Keratinocyte (primary cell): ENCODE results near the gene ZNF407. TPM values are rescaled to one million over a fixed set of nuclear protein-coding genes. Genes with fewer than 3 reads are reported as not detected.

Experiments used
- DNase-seq: peaks from one replicate; pipeline ENCODE4 v3.0.0-alpha.2; 2011; ENCODE audit warnings: low read depth, missing footprints, low spot score
- FAIRE-seq: peaks from 2 replicates; lab custom pipeline; 2011; peaks lifted over from hg19 to GRCh38; lab: Jason Lieb, UNC
- H2AFZ ChIP-seq: 2 replicates; pipeline ENCODE4 v1.6.0; 2012; ENCODE audit warnings: low read length, control low read depth, inconsistent platforms; ENCODE audit not compliant: control insufficient read depth
- H3K27ac ChIP-seq: 2 replicates; pipeline ENCODE4 v1.5.1; 2011; ENCODE audit warnings: low read length; ENCODE audit not compliant: control insufficient read depth, insufficient read depth
- H3K27me3 ChIP-seq: 3 replicates; pipeline ENCODE4 v1.6.0; 2011; ENCODE audit warnings: low read length; ENCODE audit not compliant: control insufficient read depth, insufficient read depth; ENCODE audit errors: extremely low read depth
- H3K36me3 ChIP-seq, 2 experiments: 2 replicates in 1 of 2; 3 replicates in 1 of 2; pipeline ENCODE4 v1.5.1; 2011; ENCODE audit warnings: low read length in 2 of 2, mild to moderate bottlenecking in 1 of 2; ENCODE audit not compliant: control insufficient read depth in 2 of 2, insufficient read depth in 2 of 2; ENCODE audit errors: extremely low read depth in 1 of 2
- H3K4me1 ChIP-seq: 3 replicates; pipeline ENCODE4 v1.5.1; 2011; ENCODE audit warnings: low read length; ENCODE audit not compliant: control insufficient read depth, insufficient read depth; ENCODE audit errors: extremely low read depth
- H3K4me2 ChIP-seq: 3 replicates; pipeline ENCODE4 v1.6.0; 2011; ENCODE audit warnings: low read depth, low read length; ENCODE audit not compliant: control insufficient read depth, insufficient read depth; ENCODE audit errors: extremely low read depth
- H3K4me3 ChIP-seq, 3 experiments: fragments of 200-600 bp in 1 of 3; sonication (generic) in 1 of 3; 2 replicates in 2 of 3; 3 replicates in 1 of 3; pipeline ENCODE4 v1.5.1; 2011 to 2016; ENCODE audit warnings: low read length in 3 of 3, mild to moderate bottlenecking in 3 of 3, control low read depth in 2 of 3, inconsistent platforms in 1 of 3, low read depth in 1 of 3, mixed read lengths in 1 of 3, mixed run types in 1 of 3, moderate library complexity in 1 of 3; ENCODE audit not compliant: control insufficient read depth in 2 of 3, insufficient read depth in 2 of 3; ENCODE audit errors: extremely low read depth in 1 of 3
- H3K79me2 ChIP-seq: 2 replicates; pipeline ENCODE4 v1.6.0; 2012; ENCODE audit warnings: low read length; ENCODE audit not compliant: control insufficient read depth, insufficient read depth
- H3K9ac ChIP-seq: 3 replicates; pipeline ENCODE4 v1.6.0; 2011; ENCODE audit warnings: low read length; ENCODE audit not compliant: control insufficient read depth, insufficient read depth; ENCODE audit errors: extremely low read depth
- H3K9me1 ChIP-seq: 3 replicates; pipeline ENCODE4 v1.6.0; 2011; ENCODE audit warnings: low read length; ENCODE audit not compliant: control insufficient read depth, insufficient read depth; ENCODE audit errors: extremely low read depth
- H3K9me3 ChIP-seq: 2 replicates; pipeline ENCODE4 v1.5.1; 2012; ENCODE audit warnings: low read depth, low read length; ENCODE audit not compliant: control insufficient read depth
- H4K20me1 ChIP-seq: 3 replicates; pipeline ENCODE4 v1.6.0; 2011; ENCODE audit warnings: low read length; ENCODE audit not compliant: control insufficient read depth, insufficient read depth; ENCODE audit errors: extremely low read depth
- CTCF ChIP-seq, 3 experiments: IDR thresholded peaks in 1 of 3; conservative IDR thresholded peaks in 1 of 3; optimal IDR thresholded peaks in 1 of 3; 2 replicates in 2 of 3; 3 replicates in 1 of 3; pipeline versions ENCODE3 to v1.5.1; 2011; ENCODE audit warnings: low read length in 3 of 3, mild to moderate bottlenecking in 3 of 3, moderate library complexity in 2 of 3, control low read depth in 1 of 3, inconsistent platforms in 1 of 3; ENCODE audit not compliant: insufficient read depth in 2 of 3; ENCODE audit errors: extremely low read depth in 1 of 3
- EZH2 ChIP-seq: IDR thresholded peaks from one replicate; pipeline ENCODE4 v1.6.1; 2012; ENCODE audit warnings: inconsistent platforms, mild to moderate bottlenecking, low read length, moderate library complexity
- dilution Hi-C: fragments of 300-500 bp; cut with MboI; formaldehyde crosslinking; loops from one replicate; pipeline ENCODE4 v1.7.0; 2020; ENCODE audit warnings: low sequenced_read_pairs; ENCODE audit not compliant: extremely low pct_ligation_motif_present
- polyA plus RNA-seq, 5 experiments: library from polyadenylated mRNA; depleted of rRNA in 3 of 5; stranded (reverse) in 3 of 5; stranded (forward) in 1 of 5; unstranded in 1 of 5; fragments of >200 nt; gene quantifications; 1 replicate in 1 of 5; 2 replicates in 3 of 5; 3 replicates in 1 of 5; pipeline versions ENCODE4 v1.2.1 to v1.2.3, GENCODE V29; 2011 to 2012; ENCODE audit warnings: missing spikeins in 2 of 5, low read depth in 1 of 5, low replicate concordance in 1 of 5

Gene ZNF407
- polyA plus RNA-seq, 1 donor (not counting 4 experiments of a cell fraction or from before 2014, with no cell fraction given): 3.8 TPM

- no peak overlapping the region for H3K4me3 ChIP-seq
- no peaks in the 10 kb centered on the region for H3K36me3 ChIP-seq
- H3K4me2 ChIP-seq: no peak overlapping the region
- no peaks in the 10 kb centered on the region for H3K9me1 ChIP-seq
- peaks cover 6% of the 10 kb centered on the region for H3K9me3 ChIP-seq
- dilution Hi-C loops: no loop called here
- no peaks in the 10 kb centered on the region for H4K20me1 ChIP-seq
- H3K27me3 ChIP-seq: no peaks in the 10 kb centered on the region
- H3K4me1 ChIP-seq: no peaks in the 10 kb centered on the region
- no peak for TF ChIP-seq EZH2
- TF ChIP-seq CTCF (optimal IDR thresholded peaks at IDR 0.05 in 1 of 3, IDR thresholded peaks at IDR 0.05 in 1 of 3, conservative IDR thresholded peaks at IDR 0.05 in 1 of 3; ENCODE audit: extremely low read depth in 1 of 3, insufficient read depth in 2 of 3, low read length in 3 of 3): no peak
- H3K79me2 ChIP-seq: no peaks in the 10 kb centered on the region
- no peak overlapping the region for H3K27ac ChIP-seq
- no peak for DNase-seq
- no peak overlapping the region for H3K9ac ChIP-seq
- no peak for FAIRE-seq
- no peak overlapping the region for H2AFZ ChIP-seq
Observed at GRCh38 chr18:75088021-75088506, 490.4 kb downstream of the ZNF407 start.

GRCh38 chr18:75088622-75089211 is 491.0 kb downstream of the ZNF407 start:
- H3K4me2 ChIP-seq: no peak overlapping the region
- no peak overlapping the region for H3K9ac ChIP-seq
- dilution Hi-C loops: no loop called here
- no peak overlapping the region for H3K4me3 ChIP-seq
- H3K9me1 ChIP-seq: no peaks in the 10 kb centered on the region
- no peak for DNase-seq
- no peaks in the 10 kb centered on the region for H4K20me1 ChIP-seq
- peaks cover 6% of the 10 kb centered on the region for H3K9me3 ChIP-seq
- H3K4me1 ChIP-seq: no peaks in the 10 kb centered on the region
- H3K79me2 ChIP-seq: no peaks in the 10 kb centered on the region
- no peak overlapping the region for H3K27ac ChIP-seq
- FAIRE-seq: no peak
- no peaks in the 10 kb centered on the region for H3K36me3 ChIP-seq
- no peak for TF ChIP-seq EZH2
- no peak overlapping the region for H2AFZ ChIP-seq
- H3K27me3 ChIP-seq: no peaks in the 10 kb centered on the region
